ENCODE data around the gene DERA. TPM values are rescaled to one million over a fixed set of nuclear protein-coding genes. Genes with fewer than 3 reads are reported as not detected.

The DERA gene
- total RNA-seq, 1 experiment from 2014 or later: 22.6 TPM

DNA sequence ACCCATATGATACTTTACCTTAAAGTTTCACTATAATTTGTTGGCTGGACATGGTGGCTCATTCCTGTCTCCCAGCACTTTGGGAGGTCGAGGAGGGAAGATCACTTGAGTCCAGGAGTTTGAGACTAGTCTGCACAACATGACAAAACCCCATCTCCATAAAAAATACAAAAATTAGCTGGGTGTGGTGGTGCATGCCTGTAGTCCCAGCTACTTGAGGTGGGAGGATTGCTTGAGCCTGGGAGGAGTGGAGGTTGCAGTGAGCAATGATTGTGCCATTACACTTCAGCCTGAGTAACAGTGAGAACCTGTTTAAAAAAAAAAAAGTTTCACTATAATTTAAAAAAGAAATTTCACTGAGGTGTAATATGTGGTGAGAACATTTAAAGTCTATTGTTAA is 21.2 kb downstream of the DERA start:
- ChIA-PET CTCF (no interaction called here), POLR2A (no interaction called here)
- no peak for DNase-seq (ENCODE audit: low read depth, low spot score)
- no peak for ATAC-seq
- Histone ChIP-seq H3K27me3 (ENCODE audit: control insufficient read depth, insufficient read depth, low read length) (no peaks in the 10 kb centered on the region), H3K4me1 (ENCODE audit: control insufficient read depth, insufficient read depth, low read length) (no peaks in the 10 kb centered on the region), H3K4me3 (ENCODE audit: low read depth in 2 of 2, low read length in 2 of 2) (no peak overlapping the region), H3K36me3 (ENCODE audit: control insufficient read depth, insufficient read depth, low read length) (no peaks in the 10 kb centered on the region), H3K27ac (ENCODE audit: low read length) (no peak overlapping the region), H3K9me3 (ENCODE audit: control insufficient read depth, insufficient read depth, low read depth, low read length) (no peaks in the 10 kb centered on the region)
- no peak for TF ChIP-seq POLR2AphosphoS5 (IDR thresholded peaks at IDR 0.05; ENCODE audit: low read depth, low read length)
- TF ChIP-seq, protein P1, sequence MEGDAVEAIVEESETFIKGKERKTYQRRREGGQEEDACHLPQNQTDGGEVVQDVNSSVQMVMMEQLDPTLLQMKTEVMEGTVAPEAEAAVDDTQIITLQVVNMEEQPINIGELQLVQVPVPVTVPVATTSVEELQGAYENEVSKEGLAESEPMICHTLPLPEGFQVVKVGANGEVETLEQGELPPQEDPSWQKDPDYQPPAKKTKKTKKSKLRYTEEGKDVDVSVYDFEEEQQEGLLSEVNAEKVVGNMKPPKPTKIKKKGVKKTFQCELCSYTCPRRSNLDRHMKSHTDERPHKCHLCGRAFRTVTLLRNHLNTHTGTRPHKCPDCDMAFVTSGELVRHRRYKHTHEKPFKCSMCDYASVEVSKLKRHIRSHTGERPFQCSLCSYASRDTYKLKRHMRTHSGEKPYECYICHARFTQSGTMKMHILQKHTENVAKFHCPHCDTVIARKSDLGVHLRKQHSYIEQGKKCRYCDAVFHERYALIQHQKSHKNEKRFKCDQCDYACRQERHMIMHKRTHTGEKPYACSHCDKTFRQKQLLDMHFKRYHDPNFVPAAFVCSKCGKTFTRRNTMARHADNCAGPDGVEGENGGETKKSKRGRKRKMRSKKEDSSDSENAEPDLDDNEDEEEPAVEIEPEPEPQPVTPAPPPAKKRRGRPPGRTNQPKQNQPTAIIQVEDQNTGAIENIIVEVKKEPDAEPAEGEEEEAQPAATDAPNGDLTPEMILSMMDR (IDR thresholded peaks at IDR 0.05): no peak
- no peak for TF ChIP-seq TCF7L2 (IDR thresholded peaks at IDR 0.05; ENCODE audit: low read depth, low read length)
- TF ChIP-seq SIN3A (IDR thresholded peaks at IDR 0.05; ENCODE audit: borderline replicate concordance, insufficient read depth, low read depth, low read length): no peak
- TF ChIP-seq, protein P2, sequence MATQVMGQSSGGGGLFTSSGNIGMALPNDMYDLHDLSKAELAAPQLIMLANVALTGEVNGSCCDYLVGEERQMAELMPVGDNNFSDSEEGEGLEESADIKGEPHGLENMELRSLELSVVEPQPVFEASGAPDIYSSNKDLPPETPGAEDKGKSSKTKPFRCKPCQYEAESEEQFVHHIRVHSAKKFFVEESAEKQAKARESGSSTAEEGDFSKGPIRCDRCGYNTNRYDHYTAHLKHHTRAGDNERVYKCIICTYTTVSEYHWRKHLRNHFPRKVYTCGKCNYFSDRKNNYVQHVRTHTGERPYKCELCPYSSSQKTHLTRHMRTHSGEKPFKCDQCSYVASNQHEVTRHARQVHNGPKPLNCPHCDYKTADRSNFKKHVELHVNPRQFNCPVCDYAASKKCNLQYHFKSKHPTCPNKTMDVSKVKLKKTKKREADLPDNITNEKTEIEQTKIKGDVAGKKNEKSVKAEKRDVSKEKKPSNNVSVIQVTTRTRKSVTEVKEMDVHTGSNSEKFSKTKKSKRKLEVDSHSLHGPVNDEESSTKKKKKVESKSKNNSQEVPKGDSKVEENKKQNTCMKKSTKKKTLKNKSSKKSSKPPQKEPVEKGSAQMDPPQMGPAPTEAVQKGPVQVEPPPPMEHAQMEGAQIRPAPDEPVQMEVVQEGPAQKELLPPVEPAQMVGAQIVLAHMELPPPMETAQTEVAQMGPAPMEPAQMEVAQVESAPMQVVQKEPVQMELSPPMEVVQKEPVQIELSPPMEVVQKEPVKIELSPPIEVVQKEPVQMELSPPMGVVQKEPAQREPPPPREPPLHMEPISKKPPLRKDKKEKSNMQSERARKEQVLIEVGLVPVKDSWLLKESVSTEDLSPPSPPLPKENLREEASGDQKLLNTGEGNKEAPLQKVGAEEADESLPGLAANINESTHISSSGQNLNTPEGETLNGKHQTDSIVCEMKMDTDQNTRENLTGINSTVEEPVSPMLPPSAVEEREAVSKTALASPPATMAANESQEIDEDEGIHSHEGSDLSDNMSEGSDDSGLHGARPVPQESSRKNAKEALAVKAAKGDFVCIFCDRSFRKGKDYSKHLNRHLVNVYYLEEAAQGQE (IDR thresholded peaks at IDR 0.05; ENCODE audit: insufficient read depth in 1 of 2, low read depth in 2 of 2, low read length in 1 of 2): no peak
- in situ Hi-C loops (cut with HindIII; ENCODE audit: low pct_unique_long_range_greater_than_20kb, low sequenced_read_pairs) (no loop called here), intact Hi-C loops (cut with micrococcal nuclease; ENCODE audit: unreplicated experiment) (no loop called here)
- BruUV-seq (replicated peaks): no TSS peak

DNA sequence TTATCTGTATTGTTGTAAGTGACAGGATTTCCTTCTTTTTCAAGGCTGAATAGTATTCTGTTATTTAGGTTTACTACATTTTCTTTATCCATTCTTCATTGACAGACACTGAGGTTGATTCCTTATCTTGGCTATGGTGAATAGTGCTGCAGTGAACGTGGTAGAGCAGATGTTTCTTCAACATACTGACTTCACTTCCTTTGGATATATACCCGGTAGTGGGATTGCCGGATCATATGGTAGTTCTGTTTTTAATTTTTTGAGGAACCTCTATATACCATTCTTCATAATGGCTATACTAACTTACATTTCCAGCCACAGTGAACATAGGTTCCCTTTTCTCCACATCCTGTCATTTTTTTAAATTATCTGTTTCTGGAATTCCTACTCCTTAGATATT is 21.8 kb downstream of the DERA start:
- H3K9me3 ChIP-seq (ENCODE audit: control insufficient read depth, insufficient read depth, low read depth, low read length): no peaks in the 10 kb centered on the region
- H3K27me3 ChIP-seq (ENCODE audit: control insufficient read depth, insufficient read depth, low read length): no peaks in the 10 kb centered on the region
- no peak for TF ChIP-seq TCF7L2 (IDR thresholded peaks at IDR 0.05; ENCODE audit: low read depth, low read length)
- TF ChIP-seq, protein P2 (IDR thresholded peaks at IDR 0.05; ENCODE audit: insufficient read depth in 1 of 2, low read depth in 2 of 2, low read length in 1 of 2): no peak
- TF ChIP-seq POLR2AphosphoS5 (IDR thresholded peaks at IDR 0.05; ENCODE audit: low read depth, low read length): no peak
- TF ChIP-seq, protein P1 (IDR thresholded peaks at IDR 0.05): no peak
- no peak for TF ChIP-seq SIN3A (IDR thresholded peaks at IDR 0.05; ENCODE audit: borderline replicate concordance, insufficient read depth, low read depth, low read length)
- in situ Hi-C loops (cut with HindIII; ENCODE audit: low pct_unique_long_range_greater_than_20kb, low sequenced_read_pairs) (no loop called here), intact Hi-C loops (cut with micrococcal nuclease; ENCODE audit: unreplicated experiment) (no loop called here)
- POLR2A ChIA-PET: no interaction called here
- H3K36me3 ChIP-seq (ENCODE audit: control insufficient read depth, insufficient read depth, low read length): no peaks in the 10 kb centered on the region
- ATAC-seq: no peak
- H3K4me3 ChIP-seq (ENCODE audit: low read depth in 2 of 2, low read length in 2 of 2): no peak overlapping the region
- H3K4me1 ChIP-seq (ENCODE audit: control insufficient read depth, insufficient read depth, low read length): no peaks in the 10 kb centered on the region
- no peak for DNase-seq (ENCODE audit: low read depth, low spot score)
- no peak overlapping the region for H3K27ac ChIP-seq (ENCODE audit: low read length)
- CTCF ChIA-PET: no interaction called here
- no TSS peak for BruUV-seq (replicated peaks)

Measured in Panc1 (cell line).